HT1080 (cell line): ENCODE data around the gene SCNN1G. TPM values are rescaled to one million over a fixed set of nuclear protein-coding genes. Genes with fewer than 3 reads are reported as not detected.

Source experiments
- DNase-seq: peaks from one replicate; pipeline ENCODE4 v3.0.0-alpha.2; 2015; ENCODE audit warnings: low read depth
- total RNA-seq: library from RNA; depleted of rRNA; stranded (reverse); fragments of >200 nt; shearing (Covaris generic); gene quantifications from 2 replicates; pipeline ENCODE4 v1.2.3, GENCODE V29; 2014

Gene SCNN1G
- total RNA-seq, 1 experiment from 2014 or later, result not detected

- no peak for DNase-seq
Measured at GRCh38 chr16:23195366-23195978, 12.9 kb downstream of the SCNN1G start.

DNA sequence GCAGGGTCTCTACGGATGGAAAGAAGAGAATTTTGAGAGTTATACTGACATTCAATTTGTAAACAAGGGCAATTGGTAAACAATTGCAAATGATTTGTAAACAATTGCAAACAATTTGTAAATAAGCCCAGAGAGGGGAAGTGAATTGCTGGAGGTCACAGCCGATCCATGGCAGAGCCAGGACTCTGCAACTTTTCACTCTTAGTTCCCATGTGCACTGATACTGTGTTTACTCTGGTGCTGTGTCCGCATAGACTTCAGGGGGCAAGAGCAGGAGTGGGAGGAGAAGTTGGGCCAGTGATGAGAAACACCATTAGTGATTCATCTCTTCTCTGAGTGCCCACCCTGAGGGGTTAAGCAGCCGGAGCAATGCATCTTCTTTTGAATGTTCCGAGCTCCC, 14.0 kb downstream of the SCNN1G start:
- DNase-seq, result no peak

DNA sequence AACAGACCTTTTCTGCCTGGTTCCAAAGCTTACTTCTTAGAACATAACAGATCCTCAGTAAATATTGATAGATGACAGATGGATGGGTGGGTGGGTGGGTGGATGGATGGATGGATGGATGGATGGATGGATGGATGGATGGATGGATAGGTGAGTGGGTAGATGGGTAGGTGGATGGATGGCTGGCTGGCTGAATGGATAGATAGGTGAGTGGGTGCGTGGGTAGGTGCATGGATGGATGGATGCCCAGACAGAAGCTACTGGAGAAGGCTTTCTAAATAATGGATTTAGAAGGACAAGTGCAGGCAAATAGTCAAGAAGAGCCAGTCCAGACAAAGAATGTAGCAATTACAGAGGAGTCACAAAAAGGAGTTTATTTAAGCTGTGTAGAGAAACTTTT, 19.6 kb downstream of the SCNN1G start:
- no peak for DNase-seq

GRCh38 chr16:23206986-23207385, 24.4 kb downstream of the SCNN1G start:
- no peak for DNase-seq

GRCh38 chr16:23207485-23207884, 24.9 kb downstream of the SCNN1G start:
- DNase-seq, result no peak

GRCh38 chr16:23209606-23210005, 27.1 kb downstream of the SCNN1G start:
- no peak for DNase-seq

GRCh38 chr16:23213831-23214230, 31.3 kb downstream of the SCNN1G start:
- DNase-seq, result no peak

DNA sequence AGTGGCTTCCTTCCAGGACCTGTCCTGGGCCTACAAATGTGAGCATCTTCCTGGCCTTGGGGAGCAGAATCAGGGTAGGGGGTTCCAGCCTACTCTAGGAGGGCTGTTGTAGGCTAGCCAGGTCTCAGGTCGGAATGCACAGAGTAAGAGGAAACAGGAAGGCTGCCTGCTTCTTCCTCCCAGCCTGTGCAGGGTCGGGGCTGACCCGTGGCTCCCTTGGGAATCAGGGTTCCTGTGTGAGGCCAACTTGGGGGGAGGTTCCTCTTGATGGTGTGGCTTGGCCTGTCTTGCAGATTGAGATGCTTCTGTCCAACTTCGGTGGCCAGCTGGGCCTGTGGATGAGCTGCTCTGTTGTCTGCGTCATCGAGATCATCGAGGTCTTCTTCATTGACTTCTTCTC, 32.3 kb downstream of the SCNN1G start:
- no peak for DNase-seq

GRCh38 chr16:23215435-23215834, 32.9 kb downstream of the SCNN1G start:
- DNase-seq, result no peak

- DNase-seq, result no peak
Measured at GRCh38 chr16:23216658-23217246, 34.2 kb downstream of the SCNN1G start.

DNA sequence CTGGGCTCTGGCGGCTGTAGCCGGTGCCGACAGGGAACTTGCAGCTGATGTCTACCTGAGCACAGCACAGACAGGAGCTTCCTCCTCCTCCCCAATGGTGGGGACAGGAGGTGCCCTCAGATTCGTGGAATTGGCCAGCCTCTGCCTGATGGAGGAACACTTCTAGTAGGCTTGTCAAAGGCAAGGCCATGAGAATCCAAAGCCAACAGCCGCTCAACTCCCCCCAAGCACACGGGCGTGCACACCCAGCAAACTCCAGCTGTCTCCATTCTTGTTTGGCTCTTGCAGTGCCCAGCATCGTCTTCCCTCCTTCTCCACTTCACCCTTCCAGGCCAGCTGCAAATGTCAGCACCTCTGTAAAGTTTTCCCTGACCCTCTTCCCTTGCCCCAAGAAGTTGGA, 35.1 kb downstream of the SCNN1G start:
- DNase-seq, result no peak

- DNase-seq, result no peak
Measured at GRCh38 chr16:23222929-23223328, 40.4 kb downstream of the SCNN1G start.

DNA sequence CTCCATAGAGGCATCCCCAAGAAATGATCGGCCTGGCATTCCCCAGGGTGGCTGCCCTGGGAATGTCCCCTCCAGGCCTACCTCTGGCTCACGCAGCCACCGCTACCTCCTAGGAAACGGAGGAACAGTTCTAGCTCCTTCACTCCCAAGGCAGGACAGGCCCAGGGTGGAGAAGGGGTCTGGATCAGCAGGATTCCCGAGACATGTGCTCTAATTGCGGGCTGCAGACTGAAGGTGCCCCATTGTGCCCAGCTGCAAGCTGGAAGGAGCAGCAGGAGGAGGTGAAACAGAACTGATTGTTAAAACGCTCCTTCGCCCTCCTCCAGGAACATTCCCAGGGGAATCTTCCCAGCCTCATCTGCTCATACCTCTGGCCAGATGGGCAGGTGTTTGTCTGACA, 40.8 kb downstream of the SCNN1G start:
- no peak for DNase-seq

- no peak for DNase-seq
Measured at GRCh38 chr16:23225109-23225508, 42.6 kb downstream of the SCNN1G start.

DNA sequence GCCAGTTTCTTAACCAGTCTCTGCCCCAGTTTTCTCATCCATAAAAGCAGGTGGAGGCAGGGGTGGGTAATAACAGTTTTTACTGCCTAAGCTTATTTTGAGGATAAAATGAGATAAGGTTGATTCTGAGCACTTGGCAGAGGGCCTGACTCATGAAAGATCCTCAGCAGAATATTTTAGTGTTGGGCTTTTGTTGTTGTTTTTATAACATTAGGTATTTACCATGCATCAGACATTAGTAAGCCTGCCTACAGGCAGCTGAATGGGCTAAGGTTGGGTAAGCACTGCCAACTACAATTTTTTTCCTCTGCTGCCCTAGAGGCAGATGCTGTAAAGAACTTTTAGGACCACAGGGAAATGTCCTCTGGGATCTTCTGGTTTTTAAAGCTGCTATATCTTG, 43.1 kb downstream of the SCNN1G start:
- DNase-seq, result no peak

- DNase-seq, result peak; percentile 18
Measured at GRCh38 chr16:23227529-23227928, 45.0 kb downstream of the SCNN1G start.

DNA sequence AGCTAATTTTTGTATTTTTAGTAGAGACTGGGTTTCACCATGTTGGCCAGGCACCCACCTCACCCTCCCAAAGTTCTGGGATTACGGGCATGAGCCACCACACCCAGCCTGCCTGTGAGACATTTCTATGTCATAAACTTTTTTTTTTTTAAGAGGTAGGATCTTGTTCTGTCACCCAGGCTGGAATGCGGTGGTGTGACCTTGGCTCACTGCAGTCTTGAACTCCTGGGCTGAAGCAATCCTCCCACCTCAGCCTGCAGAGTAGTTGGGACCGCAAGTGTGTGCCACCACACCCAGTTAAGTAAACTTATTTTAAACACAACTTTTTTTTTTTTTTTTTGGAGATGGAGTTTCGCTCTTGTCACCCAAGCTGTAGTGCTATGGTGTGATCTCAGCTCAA, 47.2 kb downstream of the SCNN1G start:
- peak; percentile 28 for DNase-seq

DNA sequence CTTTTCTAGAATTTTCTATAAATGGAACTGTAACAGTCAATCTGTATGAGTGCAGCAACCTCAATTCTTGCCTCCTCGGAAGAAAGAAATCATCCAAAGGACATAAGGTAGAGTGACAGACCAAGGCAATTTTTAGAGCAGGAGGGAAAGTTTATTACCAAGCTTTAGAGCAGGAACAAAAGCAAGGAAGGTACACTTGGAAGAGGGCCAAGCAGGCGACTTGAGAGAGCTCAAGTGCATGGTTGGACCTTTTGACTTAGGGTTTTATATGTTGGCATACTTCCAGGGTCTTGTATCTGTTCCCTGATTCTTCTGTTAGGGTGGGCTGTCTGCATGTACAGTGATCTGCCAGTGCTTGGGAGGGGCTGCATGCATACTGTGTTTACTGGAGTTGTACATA, 50.3 kb downstream of the SCNN1G start:
- DNase-seq, result no peak

- no peak for DNase-seq
Measured at GRCh38 chr16:23235176-23235575, 52.6 kb downstream of the SCNN1G start.

- no peak for DNase-seq
Measured at GRCh38 chr16:23236983-23237382, 54.4 kb downstream of the SCNN1G start.

DNA sequence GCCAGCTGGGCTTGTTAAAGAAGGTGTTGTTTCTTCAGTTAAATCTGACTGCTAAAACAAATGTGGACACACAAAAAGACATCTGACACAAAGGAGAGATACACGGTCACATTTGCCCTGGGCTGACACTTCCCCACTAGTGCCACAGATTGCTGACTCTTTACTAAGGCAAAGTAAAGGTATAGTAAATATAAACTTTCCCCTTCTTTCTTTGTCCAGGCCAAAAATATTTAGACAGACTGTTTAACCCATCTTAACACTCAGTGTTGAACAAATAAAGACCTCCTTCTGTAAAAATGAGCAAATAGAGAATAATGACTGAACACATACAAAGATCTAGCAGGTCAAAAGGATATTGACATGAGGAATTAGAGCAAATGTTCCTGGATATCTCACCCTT, 58.4 kb downstream of the SCNN1G start:
- no peak for DNase-seq

DNA sequence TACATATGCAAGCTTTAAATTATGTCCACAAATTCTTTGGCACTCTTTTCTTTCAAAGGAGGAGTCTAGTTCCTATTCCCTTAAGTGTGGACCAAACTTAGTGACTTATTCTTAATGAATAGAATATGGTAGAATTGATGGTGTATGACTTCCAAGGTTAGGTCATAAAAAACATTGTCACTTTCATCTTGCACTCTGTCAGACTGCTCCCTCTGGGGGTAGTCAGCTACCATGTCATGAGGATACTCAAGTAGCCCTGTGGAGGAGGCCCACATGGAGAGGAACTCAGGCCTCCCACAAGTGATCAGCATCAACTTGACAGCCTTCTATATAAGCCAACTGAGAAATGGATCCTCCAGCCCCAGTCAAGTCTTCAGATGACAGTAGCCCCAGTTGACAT, 61.6 kb downstream of the SCNN1G start:
- DNase-seq, result no peak

GRCh38 chr16:23245268-23245667, 62.7 kb downstream of the SCNN1G start:
- no peak for DNase-seq
